Astrocyte (in vitro differentiated cells and primary cell): ENCODE data around the gene EIF2S3. TPM values are rescaled to one million over a fixed set of nuclear protein-coding genes. Genes with fewer than 3 reads are reported as not detected.
A peak's percentile ranks its signal among the peaks of the same experiment; 100 is the strongest.

Experiments
- DNase-seq: peaks from one replicate; pipeline ENCODE4 v3.0.0-alpha.2; 2010; ENCODE audit warnings: low read depth
- FAIRE-seq: peaks from 2 replicates; lab custom pipeline; 2011; peaks lifted over from hg19 to GRCh38; lab: Jason Lieb, UNC
- H2AFZ ChIP-seq: 2 replicates; pipeline ENCODE4 v1.6.0; 2012; ENCODE audit warnings: low read depth, low read length, inconsistent platforms
- H3K27ac ChIP-seq: 2 replicates; pipeline ENCODE4 v1.5.1; 2011; ENCODE audit warnings: low read depth, low read length, inconsistent platforms
- H3K27me3 ChIP-seq: 2 replicates; pipeline ENCODE4 v1.6.0; 2011; ENCODE audit warnings: low read length, inconsistent platforms; ENCODE audit not compliant: insufficient read depth
- H3K36me3 ChIP-seq: 2 replicates; pipeline ENCODE4 v1.5.1; 2011; ENCODE audit warnings: low read length, inconsistent platforms; ENCODE audit not compliant: insufficient read depth
- H3K4me1 ChIP-seq: 2 replicates; pipeline ENCODE4 v1.5.1; 2011; ENCODE audit warnings: low read length, inconsistent platforms; ENCODE audit not compliant: insufficient read depth
- H3K4me2 ChIP-seq: 2 replicates; pipeline ENCODE4 v1.6.0; 2012; ENCODE audit warnings: low read length, inconsistent platforms
- H3K4me3 ChIP-seq: 2 replicates; pipeline ENCODE4 v1.5.1; 2011; ENCODE audit warnings: low read depth, mild to moderate bottlenecking, low read length, inconsistent platforms; ENCODE audit not compliant: insufficient read depth
- H3K79me2 ChIP-seq: 2 replicates; pipeline ENCODE4 v1.6.0; 2012; ENCODE audit warnings: mild to moderate bottlenecking, low read length, inconsistent platforms; ENCODE audit not compliant: insufficient read depth
- H3K9ac ChIP-seq: 2 replicates; pipeline ENCODE4 v1.6.0; 2012; ENCODE audit warnings: mild to moderate bottlenecking, low read length, inconsistent platforms
- H3K9me3 ChIP-seq: 2 replicates; pipeline ENCODE4 v1.5.1; 2012; ENCODE audit warnings: low read depth, mild to moderate bottlenecking, low read length, inconsistent platforms; ENCODE audit not compliant: insufficient read depth
- H4K20me1 ChIP-seq: 2 replicates; pipeline ENCODE4 v1.6.0; 2012; ENCODE audit warnings: low read length, inconsistent platforms; ENCODE audit not compliant: insufficient read depth
- H3K27ac Mint-ChIP-seq: one replicate; pipeline ENCODE4 v1.8.0; 2021; ENCODE audit warnings: mild to moderate bottlenecking, mixed read lengths; ENCODE audit not compliant: unreplicated experiment
- H3K27me3 Mint-ChIP-seq: one replicate; pipeline ENCODE4 v1.8.0; 2021; ENCODE audit warnings: low read depth, mixed read lengths; ENCODE audit not compliant: unreplicated experiment
- H3K36me3 Mint-ChIP-seq: one replicate; pipeline ENCODE4 v1.8.0; 2021; ENCODE audit warnings: low read depth, mixed read lengths; ENCODE audit not compliant: unreplicated experiment
- H3K4me1 Mint-ChIP-seq: one replicate; pipeline ENCODE4 v1.8.0; 2021; ENCODE audit warnings: low read depth, mixed read lengths; ENCODE audit not compliant: unreplicated experiment
- H3K4me3 Mint-ChIP-seq: one replicate; pipeline ENCODE4 v1.8.0; 2021; ENCODE audit warnings: mild to moderate bottlenecking, moderate library complexity, mixed read lengths; ENCODE audit not compliant: unreplicated experiment
- H3K9me3 Mint-ChIP-seq: one replicate; pipeline ENCODE4 v1.8.0; 2021; ENCODE audit warnings: mild to moderate bottlenecking, mixed read lengths; ENCODE audit not compliant: unreplicated experiment
- CTCF ChIP-seq: IDR thresholded peaks from 2 replicates; pipeline ENCODE4 v1.5.1; 2011; ENCODE audit warnings: low read depth, mild to moderate bottlenecking, inconsistent platforms, low read length, moderate library complexity; ENCODE audit not compliant: insufficient read depth
- EZH2 ChIP-seq: IDR thresholded peaks from 2 replicates; pipeline ENCODE4 v1.6.1; 2012; ENCODE audit warnings: mild to moderate bottlenecking, low read length, inconsistent platforms; ENCODE audit not compliant: insufficient read depth
- total RNA-seq: library from RNA; stranded (reverse); gene quantifications from 2 replicates; pipeline ENCODE4 v1.2.1, GENCODE V29; 2021

EIF2S3 gene
- total RNA-seq, 1 donor from 2014 or later: 216 TPM

GRCh38 chrX:24023972-24024669 lies 30.6 kb upstream of the EIF2S3 start:
- no peaks in the 10 kb centered on the region for H3K36me3 ChIP-seq
- H3K27ac ChIP-seq: peak overlapping the region; percentile 76
- H3K9me3 ChIP-seq: no peaks in the 10 kb centered on the region
- Mint-ChIP-seq H3K36me3 (no peaks in the 10 kb centered on the region), H3K4me1 (peaks cover 10% of the 10 kb centered on the region), H3K27me3 (no peaks in the 10 kb centered on the region), H3K27ac (peak overlapping the region; percentile 69), H3K4me3 (peak overlapping the region; percentile 87), H3K9me3 (no peaks in the 10 kb centered on the region)
- peak overlapping the region; percentile 82 for H3K4me2 ChIP-seq
- H3K4me3 ChIP-seq: peak overlapping the region; percentile 84
- H2AFZ ChIP-seq: no peak overlapping the region
- no peak for DNase-seq
- FAIRE-seq: peak; percentile 87
- TF ChIP-seq CTCF (no peak), EZH2 (no peak)
- peak overlapping the region; percentile 90 for H3K9ac ChIP-seq
- peaks cover 5% of the 10 kb centered on the region for H4K20me1 ChIP-seq
- H3K79me2 ChIP-seq: peaks cover 52% of the 10 kb centered on the region
- no peaks in the 10 kb centered on the region for H3K27me3 ChIP-seq
- H3K4me1 ChIP-seq: no peaks in the 10 kb centered on the region

GRCh38 chrX:24024819-24025740 lies 29.7 kb upstream of the EIF2S3 start:
- Mint-ChIP-seq H3K36me3 (no peaks in the 10 kb centered on the region), H3K4me3 (peak overlapping the region; percentile 87), H3K27me3 (no peaks in the 10 kb centered on the region), H3K27ac (no peak overlapping the region), H3K4me1 (peaks cover 8% of the 10 kb centered on the region), H3K9me3 (no peaks in the 10 kb centered on the region)
- Histone ChIP-seq H3K9ac (peak overlapping the region; percentile 97), H3K4me1 (no peaks in the 10 kb centered on the region), H3K9me3 (no peaks in the 10 kb centered on the region), H4K20me1 (no peaks in the 10 kb centered on the region), H3K36me3 (no peaks in the 10 kb centered on the region), H3K79me2 (peaks cover 45% of the 10 kb centered on the region), H3K4me3 (peak overlapping the region; percentile 84), H3K4me2 (peak overlapping the region; percentile 94), H2AFZ (no peak overlapping the region), H3K27me3 (no peaks in the 10 kb centered on the region), H3K27ac (peak overlapping the region; percentile 96)
- DNase-seq (peak; percentile 78), FAIRE-seq (no peak)
- no peak for TF ChIP-seq CTCF
- no peak for TF ChIP-seq EZH2
